Progenitor cell of endocrine pancreas (in vitro differentiated cells): ENCODE measurements around the gene OLFM1. TPM values are rescaled to one million over a fixed set of nuclear protein-coding genes. Genes with fewer than 3 reads are reported as not detected.

ENCODE experiments used
- DNase-seq: peaks from one replicate; pipeline ENCODE4 v3.0.0; 2021; ENCODE audit warnings: low spot score; ENCODE audit not compliant: unreplicated experiment
- H3K27ac Mint-ChIP-seq: 2 replicates; pipeline ENCODE4 v1.8.0; 2021; ENCODE audit warnings: mild to moderate bottlenecking, moderate library complexity, mixed read lengths
- H3K27me3 Mint-ChIP-seq: 2 replicates; pipeline ENCODE4 v1.8.0; 2021; ENCODE audit warnings: mixed read lengths
- H3K36me3 Mint-ChIP-seq: 2 replicates; pipeline ENCODE4 v1.8.0; 2022; ENCODE audit warnings: mixed read lengths; ENCODE audit not compliant: insufficient read depth
- H3K4me1 Mint-ChIP-seq: 2 replicates; pipeline ENCODE4 v1.8.0; 2021; ENCODE audit warnings: low read depth, mixed read lengths
- H3K4me3 Mint-ChIP-seq: 2 replicates; pipeline ENCODE4 v1.8.0; 2021; ENCODE audit warnings: low read depth, mild to moderate bottlenecking, moderate library complexity, mixed read lengths
- H3K9me3 Mint-ChIP-seq: 2 replicates; pipeline ENCODE4 v1.8.0; 2021; ENCODE audit warnings: low read depth, mixed read lengths
- total RNA-seq: library from RNA; stranded (reverse); gene quantifications from 2 replicates; pipeline ENCODE4 v1.2.1, GENCODE V29; 2021
- TF ChIP-seq, protein P1 (sequence below): fragments of 200-600 bp; sonication (generic); IDR thresholded peaks from one replicate; pipeline ENCODE4 v1.5.0; 2021; ENCODE audit warnings: antibody characterized with exemption, mild to moderate bottlenecking; ENCODE audit not compliant: unreplicated experiment

OLFM1 gene
- total RNA-seq, 1 donor from 2014 or later: 1.7 TPM

DNA sequence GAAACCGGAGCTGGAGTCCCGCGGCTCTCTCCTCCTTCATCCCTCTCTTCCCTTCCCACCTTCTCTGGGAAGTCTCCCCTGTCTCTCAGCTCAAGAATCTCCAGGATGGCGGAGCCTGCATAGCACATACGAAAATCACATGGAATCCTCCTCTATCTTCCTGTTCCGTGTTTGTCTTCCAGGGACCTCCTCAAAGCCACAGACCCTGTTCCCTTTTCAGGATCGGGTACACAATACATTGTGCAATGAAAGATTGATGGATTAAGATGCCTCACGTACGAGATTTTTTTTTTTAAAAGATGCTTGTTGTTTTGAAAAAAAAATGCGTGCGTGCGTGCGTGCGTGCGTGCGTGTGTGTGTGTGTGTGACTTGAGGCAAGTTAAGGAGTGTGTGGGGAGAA is 46.6 kb upstream of the OLFM1 start:
- Mint-ChIP-seq H3K4me3 (no peak overlapping the region), H3K27me3 (peaks cover 33% of the 10 kb centered on the region)
- DNase-seq: no peak

DNA sequence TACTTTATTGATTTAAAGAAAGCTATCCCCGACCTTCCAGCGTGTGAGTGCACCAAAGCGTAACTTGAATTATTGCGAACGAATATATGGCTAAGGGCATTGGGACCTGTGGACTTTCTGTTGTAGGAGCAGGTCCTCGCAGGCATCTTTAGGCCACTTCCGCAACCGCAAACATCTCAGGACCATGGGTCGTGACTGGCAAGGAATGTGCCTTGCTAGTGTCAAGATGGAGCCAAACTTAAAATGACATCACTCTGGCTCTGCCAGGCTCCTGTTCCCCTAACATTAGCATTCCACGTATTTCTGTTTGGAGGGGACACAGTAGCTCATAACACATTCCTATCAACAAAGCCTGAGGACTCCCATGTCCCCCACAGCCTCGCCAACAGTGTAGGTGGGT is 44.1 kb upstream of the OLFM1 start:
- TF ChIP-seq, protein P1, sequence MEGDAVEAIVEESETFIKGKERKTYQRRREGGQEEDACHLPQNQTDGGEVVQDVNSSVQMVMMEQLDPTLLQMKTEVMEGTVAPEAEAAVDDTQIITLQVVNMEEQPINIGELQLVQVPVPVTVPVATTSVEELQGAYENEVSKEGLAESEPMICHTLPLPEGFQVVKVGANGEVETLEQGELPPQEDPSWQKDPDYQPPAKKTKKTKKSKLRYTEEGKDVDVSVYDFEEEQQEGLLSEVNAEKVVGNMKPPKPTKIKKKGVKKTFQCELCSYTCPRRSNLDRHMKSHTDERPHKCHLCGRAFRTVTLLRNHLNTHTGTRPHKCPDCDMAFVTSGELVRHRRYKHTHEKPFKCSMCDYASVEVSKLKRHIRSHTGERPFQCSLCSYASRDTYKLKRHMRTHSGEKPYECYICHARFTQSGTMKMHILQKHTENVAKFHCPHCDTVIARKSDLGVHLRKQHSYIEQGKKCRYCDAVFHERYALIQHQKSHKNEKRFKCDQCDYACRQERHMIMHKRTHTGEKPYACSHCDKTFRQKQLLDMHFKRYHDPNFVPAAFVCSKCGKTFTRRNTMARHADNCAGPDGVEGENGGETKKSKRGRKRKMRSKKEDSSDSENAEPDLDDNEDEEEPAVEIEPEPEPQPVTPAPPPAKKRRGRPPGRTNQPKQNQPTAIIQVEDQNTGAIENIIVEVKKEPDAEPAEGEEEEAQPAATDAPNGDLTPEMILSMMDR: no peak
- no peak overlapping the region for H3K4me3 Mint-ChIP-seq
- no peaks in the 10 kb centered on the region for H3K36me3 Mint-ChIP-seq
- H3K27me3 Mint-ChIP-seq: peaks cover 28% of the 10 kb centered on the region
- H3K9me3 Mint-ChIP-seq: no peaks in the 10 kb centered on the region
- no peak overlapping the region for H3K27ac Mint-ChIP-seq
- DNase-seq: no peak
- no peaks in the 10 kb centered on the region for H3K4me1 Mint-ChIP-seq

More for the DNA sequence above, 46.6 kb upstream of the OLFM1 start:
- TF ChIP-seq, protein P1: no peak
- Mint-ChIP-seq H3K27ac (no peak overlapping the region), H3K4me1 (peaks cover under 1% of the 10 kb centered on the region), H3K36me3 (no peaks in the 10 kb centered on the region), H3K9me3 (no peaks in the 10 kb centered on the region)

DNA sequence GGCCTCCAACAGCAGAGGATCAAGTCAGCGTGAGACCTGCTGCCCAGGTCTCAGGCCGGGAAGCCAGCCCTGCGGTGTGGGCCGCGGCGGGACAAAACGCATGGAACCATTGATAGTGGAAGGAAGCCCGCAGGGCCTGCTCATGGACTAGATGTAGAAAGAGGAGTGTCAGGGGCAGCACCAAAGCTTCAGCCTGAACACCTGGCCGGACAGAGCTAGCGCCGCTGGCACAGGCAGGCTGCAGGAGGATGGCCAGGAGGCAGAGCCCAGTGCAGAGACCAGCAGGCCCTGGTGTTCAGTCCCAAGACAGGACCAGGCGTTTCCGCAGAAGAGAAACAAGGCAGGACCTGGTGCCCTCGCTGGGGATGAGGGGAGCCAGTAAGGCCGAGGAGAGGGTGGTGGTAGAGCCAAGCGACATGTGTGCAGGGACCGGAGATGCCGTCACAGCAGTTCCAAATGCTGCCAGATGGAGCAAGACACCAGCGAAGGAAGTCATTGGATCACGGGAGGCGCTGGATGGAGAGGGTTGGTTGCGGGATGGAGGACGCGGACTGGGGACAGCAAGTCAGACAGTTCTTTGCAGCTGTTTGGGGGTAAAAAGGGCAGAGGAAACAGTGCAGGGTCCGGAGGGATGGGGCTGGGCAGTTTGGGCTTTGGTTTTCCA is 42.1 kb upstream of the OLFM1 start:
- H3K9me3 Mint-ChIP-seq: no peaks in the 10 kb centered on the region
- H3K36me3 Mint-ChIP-seq: no peaks in the 10 kb centered on the region
- DNase-seq: no peak
- no peak overlapping the region for H3K27ac Mint-ChIP-seq
- peaks cover 28% of the 10 kb centered on the region for H3K27me3 Mint-ChIP-seq
- TF ChIP-seq, protein P1: no peak
- no peaks in the 10 kb centered on the region for H3K4me1 Mint-ChIP-seq
- no peak overlapping the region for H3K4me3 Mint-ChIP-seq

DNA sequence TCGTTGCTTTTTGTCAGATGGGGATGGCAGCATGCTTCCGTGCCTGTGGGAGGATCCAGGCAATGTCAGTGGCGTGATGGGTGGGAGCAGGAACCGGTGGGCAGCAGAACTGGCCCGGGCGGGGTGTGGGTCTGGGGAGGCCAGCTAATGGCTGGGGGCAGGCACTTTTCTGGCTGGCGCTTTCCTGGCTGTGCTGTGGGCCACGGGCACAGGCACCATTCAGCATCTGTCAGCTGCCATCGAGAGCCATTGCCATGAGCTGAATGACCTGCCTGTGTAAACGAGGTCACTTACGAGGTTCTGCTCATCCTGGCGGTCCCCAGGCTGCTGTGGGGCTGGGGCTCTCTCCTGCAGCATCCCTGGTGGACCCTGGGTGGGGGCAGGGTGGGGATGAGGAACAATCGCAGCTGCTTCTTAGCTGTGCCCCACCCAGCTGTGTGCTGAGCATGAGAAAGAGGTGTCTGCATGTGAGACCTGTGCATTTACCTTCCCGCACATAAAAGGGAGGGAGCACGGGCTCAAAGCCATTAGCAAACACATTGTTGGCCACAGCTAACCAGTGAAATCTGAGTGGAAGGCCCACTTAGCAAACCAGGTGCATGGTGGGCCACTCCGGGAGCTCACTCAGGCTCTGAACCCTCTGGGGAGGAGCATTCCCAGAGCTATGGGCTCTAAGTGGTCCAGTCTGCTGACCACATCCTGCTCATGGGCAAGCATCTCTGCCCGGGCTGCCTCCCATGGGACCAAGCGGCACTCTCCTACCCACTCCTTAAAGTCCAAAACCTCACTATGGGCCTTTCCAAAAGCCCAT is 41.3 kb upstream of the OLFM1 start:
- DNase-seq: no peak
- Mint-ChIP-seq H3K36me3 (no peaks in the 10 kb centered on the region), H3K4me1 (no peaks in the 10 kb centered on the region), H3K9me3 (no peaks in the 10 kb centered on the region), H3K27ac (no peak overlapping the region), H3K4me3 (no peak overlapping the region), H3K27me3 (peaks cover 23% of the 10 kb centered on the region)
- TF ChIP-seq, protein P1: no peak

DNA sequence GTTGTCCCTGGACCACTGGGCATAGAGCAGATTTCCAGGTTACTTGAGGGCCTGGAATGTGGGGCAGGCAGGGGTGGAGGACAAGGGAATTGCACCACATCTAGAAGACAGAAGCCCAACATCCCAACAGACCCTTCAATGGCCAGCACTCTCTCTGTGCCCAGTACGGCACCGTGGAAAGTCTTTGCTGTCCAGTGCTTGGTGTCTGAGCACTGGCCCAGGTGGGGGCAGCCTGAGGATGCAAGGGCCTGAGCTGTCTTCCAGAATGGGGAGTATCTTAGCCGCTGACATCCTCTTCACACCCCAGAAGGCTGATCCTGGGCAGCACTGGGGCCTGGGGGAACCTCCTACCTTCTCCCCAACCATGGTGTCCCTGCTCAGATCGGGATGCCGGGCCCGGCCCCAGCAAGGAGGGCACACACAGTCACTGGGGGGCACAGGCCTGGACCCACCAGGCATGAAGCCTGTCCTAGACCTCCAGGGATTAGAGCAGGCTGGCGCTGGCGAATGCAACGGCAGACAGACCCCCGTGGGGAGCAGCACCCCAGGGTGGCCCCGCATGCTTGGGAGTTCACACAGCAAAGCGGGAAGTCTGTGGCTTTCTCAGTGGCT is 40.6 kb upstream of the OLFM1 start:
- Mint-ChIP-seq H3K27me3 (peaks cover 21% of the 10 kb centered on the region), H3K4me3 (no peak overlapping the region), H3K9me3 (no peaks in the 10 kb centered on the region), H3K36me3 (no peaks in the 10 kb centered on the region), H3K4me1 (no peaks in the 10 kb centered on the region), H3K27ac (no peak overlapping the region)
- TF ChIP-seq, protein P1: no peak
- DNase-seq: no peak
